Astrocyte (in vitro differentiated cells and primary cell): ENCODE results near the gene SBF1. TPM values are rescaled to one million over a fixed set of nuclear protein-coding genes. Genes with fewer than 3 reads are reported as not detected.

Experiments
- DNase-seq: peaks from one replicate; pipeline ENCODE4 v3.0.0-alpha.2; 2010; ENCODE audit warnings: low read depth
- FAIRE-seq: peaks from 2 replicates; lab custom pipeline; 2011; peaks lifted over from hg19 to GRCh38; lab: Jason Lieb, UNC
- H2AFZ ChIP-seq: 2 replicates; pipeline ENCODE4 v1.6.0; 2012; ENCODE audit warnings: low read depth, low read length, inconsistent platforms
- H3K27ac ChIP-seq: 2 replicates; pipeline ENCODE4 v1.5.1; 2011; ENCODE audit warnings: low read depth, low read length, inconsistent platforms
- H3K27me3 ChIP-seq: 2 replicates; pipeline ENCODE4 v1.6.0; 2011; ENCODE audit warnings: low read length, inconsistent platforms; ENCODE audit not compliant: insufficient read depth
- H3K36me3 ChIP-seq: 2 replicates; pipeline ENCODE4 v1.5.1; 2011; ENCODE audit warnings: low read length, inconsistent platforms; ENCODE audit not compliant: insufficient read depth
- H3K4me1 ChIP-seq: 2 replicates; pipeline ENCODE4 v1.5.1; 2011; ENCODE audit warnings: low read length, inconsistent platforms; ENCODE audit not compliant: insufficient read depth
- H3K4me2 ChIP-seq: 2 replicates; pipeline ENCODE4 v1.6.0; 2012; ENCODE audit warnings: low read length, inconsistent platforms
- H3K4me3 ChIP-seq: 2 replicates; pipeline ENCODE4 v1.5.1; 2011; ENCODE audit warnings: low read depth, mild to moderate bottlenecking, low read length, inconsistent platforms; ENCODE audit not compliant: insufficient read depth
- H3K79me2 ChIP-seq: 2 replicates; pipeline ENCODE4 v1.6.0; 2012; ENCODE audit warnings: mild to moderate bottlenecking, low read length, inconsistent platforms; ENCODE audit not compliant: insufficient read depth
- H3K9ac ChIP-seq: 2 replicates; pipeline ENCODE4 v1.6.0; 2012; ENCODE audit warnings: mild to moderate bottlenecking, low read length, inconsistent platforms
- H3K9me3 ChIP-seq: 2 replicates; pipeline ENCODE4 v1.5.1; 2012; ENCODE audit warnings: low read depth, mild to moderate bottlenecking, low read length, inconsistent platforms; ENCODE audit not compliant: insufficient read depth
- H4K20me1 ChIP-seq: 2 replicates; pipeline ENCODE4 v1.6.0; 2012; ENCODE audit warnings: low read length, inconsistent platforms; ENCODE audit not compliant: insufficient read depth
- H3K27ac Mint-ChIP-seq: one replicate; pipeline ENCODE4 v1.8.0; 2021; ENCODE audit warnings: mild to moderate bottlenecking, mixed read lengths; ENCODE audit not compliant: unreplicated experiment
- H3K27me3 Mint-ChIP-seq: one replicate; pipeline ENCODE4 v1.8.0; 2021; ENCODE audit warnings: low read depth, mixed read lengths; ENCODE audit not compliant: unreplicated experiment
- H3K36me3 Mint-ChIP-seq: one replicate; pipeline ENCODE4 v1.8.0; 2021; ENCODE audit warnings: low read depth, mixed read lengths; ENCODE audit not compliant: unreplicated experiment
- H3K4me1 Mint-ChIP-seq: one replicate; pipeline ENCODE4 v1.8.0; 2021; ENCODE audit warnings: low read depth, mixed read lengths; ENCODE audit not compliant: unreplicated experiment
- H3K4me3 Mint-ChIP-seq: one replicate; pipeline ENCODE4 v1.8.0; 2021; ENCODE audit warnings: mild to moderate bottlenecking, moderate library complexity, mixed read lengths; ENCODE audit not compliant: unreplicated experiment
- H3K9me3 Mint-ChIP-seq: one replicate; pipeline ENCODE4 v1.8.0; 2021; ENCODE audit warnings: mild to moderate bottlenecking, mixed read lengths; ENCODE audit not compliant: unreplicated experiment
- EZH2 ChIP-seq: IDR thresholded peaks from 2 replicates; pipeline ENCODE4 v1.6.1; 2012; ENCODE audit warnings: mild to moderate bottlenecking, low read length, inconsistent platforms; ENCODE audit not compliant: insufficient read depth
- total RNA-seq: library from RNA; stranded (reverse); gene quantifications from 2 replicates; pipeline ENCODE4 v1.2.1, GENCODE V29; 2021
- TF ChIP-seq, protein P1 (sequence below): IDR thresholded peaks from 2 replicates; pipeline ENCODE4 v1.5.1; 2011; ENCODE audit warnings: low read depth, mild to moderate bottlenecking, inconsistent platforms, low read length, moderate library complexity; ENCODE audit not compliant: insufficient read depth

Gene SBF1
- total RNA-seq, 1 donor from 2014 or later: 75.4 TPM

DNA sequence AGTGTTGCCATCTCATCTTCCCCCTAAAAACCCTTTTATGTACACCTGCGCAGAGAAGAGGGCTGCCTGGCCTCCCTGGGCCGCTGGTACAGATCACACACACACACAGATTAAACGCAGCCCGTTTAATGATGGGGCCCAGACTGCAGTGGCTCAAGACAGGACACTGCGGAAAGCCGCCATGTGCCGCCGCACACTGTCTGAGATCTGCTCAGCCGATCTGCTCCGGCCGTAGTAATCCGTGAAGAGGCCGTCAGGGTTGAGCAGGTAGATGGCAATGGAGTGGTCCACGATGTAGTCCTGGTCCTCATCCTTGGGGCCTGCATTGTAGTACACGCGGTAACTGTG lies 48.6 kb upstream of the SBF1 start:
- Histone ChIP-seq H3K4me2 (no peak overlapping the region), H3K4me3 (no peak overlapping the region), H2AFZ (no peak overlapping the region), H3K36me3 (no peaks in the 10 kb centered on the region), H3K79me2 (peaks cover 36% of the 10 kb centered on the region), H3K4me1 (peaks cover 20% of the 10 kb centered on the region), H3K27me3 (no peaks in the 10 kb centered on the region), H3K9ac (no peak overlapping the region), H4K20me1 (peaks cover 34% of the 10 kb centered on the region), H3K27ac (no peak overlapping the region), H3K9me3 (no peaks in the 10 kb centered on the region)
- H3K4me3 Mint-ChIP-seq: peak overlapping the region; percentile 27
- FAIRE-seq (no peak), DNase-seq (no peak)
- H3K36me3 Mint-ChIP-seq: peaks cover 7% of the 10 kb centered on the region
- peaks cover 3% of the 10 kb centered on the region for H3K9me3 Mint-ChIP-seq
- H3K27me3 Mint-ChIP-seq: no peaks in the 10 kb centered on the region
- TF ChIP-seq, protein P1, sequence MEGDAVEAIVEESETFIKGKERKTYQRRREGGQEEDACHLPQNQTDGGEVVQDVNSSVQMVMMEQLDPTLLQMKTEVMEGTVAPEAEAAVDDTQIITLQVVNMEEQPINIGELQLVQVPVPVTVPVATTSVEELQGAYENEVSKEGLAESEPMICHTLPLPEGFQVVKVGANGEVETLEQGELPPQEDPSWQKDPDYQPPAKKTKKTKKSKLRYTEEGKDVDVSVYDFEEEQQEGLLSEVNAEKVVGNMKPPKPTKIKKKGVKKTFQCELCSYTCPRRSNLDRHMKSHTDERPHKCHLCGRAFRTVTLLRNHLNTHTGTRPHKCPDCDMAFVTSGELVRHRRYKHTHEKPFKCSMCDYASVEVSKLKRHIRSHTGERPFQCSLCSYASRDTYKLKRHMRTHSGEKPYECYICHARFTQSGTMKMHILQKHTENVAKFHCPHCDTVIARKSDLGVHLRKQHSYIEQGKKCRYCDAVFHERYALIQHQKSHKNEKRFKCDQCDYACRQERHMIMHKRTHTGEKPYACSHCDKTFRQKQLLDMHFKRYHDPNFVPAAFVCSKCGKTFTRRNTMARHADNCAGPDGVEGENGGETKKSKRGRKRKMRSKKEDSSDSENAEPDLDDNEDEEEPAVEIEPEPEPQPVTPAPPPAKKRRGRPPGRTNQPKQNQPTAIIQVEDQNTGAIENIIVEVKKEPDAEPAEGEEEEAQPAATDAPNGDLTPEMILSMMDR: no peak
- no peak for TF ChIP-seq EZH2
- H3K27ac Mint-ChIP-seq: no peak overlapping the region
- peaks cover 4% of the 10 kb centered on the region for H3K4me1 Mint-ChIP-seq

DNA sequence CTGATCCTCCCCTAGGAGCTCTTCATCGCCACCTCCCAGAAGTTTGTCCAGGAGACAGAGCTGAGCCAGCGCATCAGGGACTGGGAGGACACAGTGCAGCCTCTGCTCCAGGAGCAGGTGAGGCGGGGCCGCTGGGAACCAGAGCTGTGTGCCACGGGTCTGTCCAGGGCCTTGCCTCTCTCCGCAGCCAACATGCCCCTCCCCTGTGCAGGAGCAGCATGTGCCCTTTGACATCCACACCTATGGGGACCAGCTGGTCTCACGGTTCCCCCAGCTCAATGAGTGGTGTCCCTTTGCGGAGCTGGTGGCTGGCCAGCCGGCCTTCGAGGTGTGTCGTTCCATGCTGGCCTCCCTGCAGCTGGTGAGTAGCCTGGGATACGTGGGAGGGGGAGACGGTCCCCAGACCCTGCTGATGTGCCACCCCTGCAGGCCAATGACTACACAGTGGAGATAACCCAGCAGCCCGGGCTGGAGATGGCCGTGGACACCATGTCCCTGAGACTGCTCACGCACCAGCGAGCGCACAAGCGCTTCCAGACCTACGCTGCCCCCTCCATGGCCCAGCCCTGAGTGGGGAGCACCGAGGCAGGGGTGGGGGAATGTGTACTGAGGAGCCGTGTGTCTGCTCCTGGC lies 48.1 kb upstream of the SBF1 start:
- no peak overlapping the region for H2AFZ ChIP-seq
- H3K4me3 ChIP-seq: no peak overlapping the region
- H3K4me3 Mint-ChIP-seq: no peak overlapping the region
- H3K79me2 ChIP-seq: peaks cover 36% of the 10 kb centered on the region
- H3K4me1 ChIP-seq: peaks cover 20% of the 10 kb centered on the region
- H3K9ac ChIP-seq: no peak overlapping the region
- no peak for TF ChIP-seq EZH2
- TF ChIP-seq, protein P1: no peak
- no peak overlapping the region for H3K27ac ChIP-seq
- H3K9me3 Mint-ChIP-seq: peaks cover 3% of the 10 kb centered on the region
- H4K20me1 ChIP-seq: peaks cover 31% of the 10 kb centered on the region
- peaks cover 5% of the 10 kb centered on the region for H3K36me3 Mint-ChIP-seq
- no peaks in the 10 kb centered on the region for H3K27me3 ChIP-seq
- H3K4me2 ChIP-seq: no peak overlapping the region
- DNase-seq: no peak
- no peaks in the 10 kb centered on the region for H3K27me3 Mint-ChIP-seq
- no peak overlapping the region for H3K27ac Mint-ChIP-seq
- H3K9me3 ChIP-seq: no peaks in the 10 kb centered on the region
- FAIRE-seq: no peak
- no peaks in the 10 kb centered on the region for H3K36me3 ChIP-seq
- peaks cover 4% of the 10 kb centered on the region for H3K4me1 Mint-ChIP-seq

DNA sequence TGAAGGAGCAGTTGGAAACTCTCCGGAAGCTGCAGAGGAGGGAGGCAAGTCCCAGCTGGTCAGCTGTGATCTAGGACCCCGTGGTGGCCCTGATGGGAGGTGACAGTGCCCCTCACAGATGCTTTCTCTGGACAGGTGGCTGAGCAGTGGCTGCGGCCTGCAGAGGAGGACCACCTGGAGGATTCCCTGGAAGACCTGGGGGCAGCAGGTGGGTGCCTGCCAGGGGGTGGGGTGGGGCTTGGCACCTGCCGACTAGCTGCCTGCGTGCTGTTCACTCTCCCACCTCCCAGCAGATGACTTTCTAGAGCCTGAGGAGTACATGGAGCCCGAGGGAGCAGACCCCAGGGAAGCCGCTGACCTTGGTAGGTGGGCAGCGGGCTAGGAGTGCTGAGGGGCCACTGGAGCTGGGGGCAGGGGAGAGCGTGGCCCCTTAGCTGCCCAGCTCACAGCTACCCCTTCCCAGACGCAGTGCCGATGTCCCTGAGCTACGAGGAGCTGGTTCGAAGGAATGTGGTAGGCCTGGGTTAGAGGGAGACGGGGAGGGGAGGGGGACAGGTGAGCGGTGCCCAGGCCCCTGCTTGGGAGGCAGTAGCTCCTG lies 47.5 kb upstream of the SBF1 start:
- H3K27ac Mint-ChIP-seq: no peak overlapping the region
- no peaks in the 10 kb centered on the region for H3K36me3 ChIP-seq
- no peaks in the 10 kb centered on the region for H3K9me3 Mint-ChIP-seq
- H3K4me1 ChIP-seq: peaks cover 20% of the 10 kb centered on the region
- peaks cover 36% of the 10 kb centered on the region for H3K79me2 ChIP-seq
- H3K9me3 ChIP-seq: no peaks in the 10 kb centered on the region
- no peak overlapping the region for H2AFZ ChIP-seq
- no peak overlapping the region for H3K27ac ChIP-seq
- H3K27me3 ChIP-seq: no peaks in the 10 kb centered on the region
- no peak for DNase-seq
- H3K9ac ChIP-seq: no peak overlapping the region
- no peak for FAIRE-seq
- peaks cover 25% of the 10 kb centered on the region for H4K20me1 ChIP-seq
- no peaks in the 10 kb centered on the region for H3K27me3 Mint-ChIP-seq
- TF ChIP-seq, protein P1: no peak
- no peak for TF ChIP-seq EZH2
- H3K4me2 ChIP-seq: no peak overlapping the region
- H3K4me3 Mint-ChIP-seq: no peak overlapping the region
- H3K4me3 ChIP-seq: no peak overlapping the region
- H3K4me1 Mint-ChIP-seq: peaks cover 4% of the 10 kb centered on the region
- H3K36me3 Mint-ChIP-seq: peaks cover 5% of the 10 kb centered on the region
